NCI-H1417 (cell line): ENCODE measurements around the gene FOXK1.
"Not testable (repeated sequence)": the region's sequence is repeated elsewhere in the genome, so short reads cannot be mapped to it uniquely, and the experiment has no call there.

Source experiments
- DNase-seq, 3 experiments: peaks; one replicate each; lab custom pipeline; 2025; lab: John Stamatoyannopoulos, UW

Gene FOXK1

DNA sequence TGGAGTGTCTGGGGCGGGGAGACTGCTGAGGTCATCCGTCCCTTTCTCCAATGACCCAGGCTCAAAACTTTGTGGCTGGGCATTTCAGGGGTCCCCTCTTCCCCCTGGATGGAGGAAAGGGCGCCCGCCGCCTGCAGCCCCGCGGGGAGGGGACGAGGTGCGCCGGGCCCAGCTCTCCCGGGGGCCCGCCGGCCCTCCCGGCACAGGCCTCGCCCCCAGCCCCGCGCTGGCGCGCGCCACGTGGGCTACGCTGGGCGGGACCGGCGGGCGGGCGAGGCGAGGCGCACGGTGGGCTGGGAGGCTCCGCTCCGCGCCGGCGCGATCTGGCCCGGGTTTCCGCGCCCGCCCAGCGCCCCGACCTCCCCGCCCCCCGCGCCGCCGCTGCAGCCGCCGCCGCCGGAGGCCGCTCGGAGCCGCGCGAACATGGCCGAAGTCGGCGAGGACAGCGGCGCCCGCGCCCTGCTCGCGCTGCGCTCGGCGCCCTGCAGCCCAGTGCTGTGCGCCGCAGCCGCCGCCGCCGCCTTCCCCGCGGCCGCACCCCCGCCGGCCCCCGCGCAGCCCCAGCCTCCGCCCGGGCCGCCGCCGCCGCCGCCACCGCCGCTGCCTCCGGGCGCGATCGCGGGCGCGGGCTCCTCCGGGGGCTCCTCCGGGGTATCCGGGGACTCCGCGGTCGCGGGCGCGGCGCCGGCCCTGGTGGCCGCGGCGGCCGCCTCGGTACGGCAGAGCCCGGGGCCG lies at the start of gene FOXK1:
Gene FOXK1 (plus strand): TSS at position 410 of the 735 bp plus-strand sequence. CDS start 14 bp downstream, at position 424.
- DNase-seq = peak; percentile 78 to 89 (median 85)

GRCh38 chr7:4633012-4633411 lies 49.1 kb upstream of the FOXK1 start:
- peak in 1 of 3 experiments; percentile 34 for DNase-seq

DNA sequence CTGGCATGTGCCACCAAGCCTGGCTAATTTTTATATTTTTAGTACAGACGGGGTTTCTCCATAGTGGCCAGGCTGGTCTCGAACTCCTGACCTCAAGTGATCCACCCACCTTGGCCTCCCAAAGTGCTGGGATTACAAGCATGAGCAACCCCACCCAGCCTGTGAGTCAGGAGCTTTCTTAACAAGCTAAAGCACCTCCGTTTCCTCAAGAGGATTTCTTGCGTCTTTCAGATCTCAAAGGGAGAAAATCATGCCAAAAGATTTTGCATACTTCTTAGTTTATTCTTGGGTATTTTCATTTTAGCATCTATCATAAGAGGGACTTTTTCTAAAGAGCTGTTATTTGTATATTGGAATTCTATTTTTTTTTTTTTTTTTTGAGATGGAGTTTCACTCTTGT lies 47.9 kb upstream of the FOXK1 start:
- DNase-seq = no peak

- no peak for DNase-seq
These were observed 43.1 kb upstream of the FOXK1 start for GRCh38 chr7:4638781-4639575.

DNA sequence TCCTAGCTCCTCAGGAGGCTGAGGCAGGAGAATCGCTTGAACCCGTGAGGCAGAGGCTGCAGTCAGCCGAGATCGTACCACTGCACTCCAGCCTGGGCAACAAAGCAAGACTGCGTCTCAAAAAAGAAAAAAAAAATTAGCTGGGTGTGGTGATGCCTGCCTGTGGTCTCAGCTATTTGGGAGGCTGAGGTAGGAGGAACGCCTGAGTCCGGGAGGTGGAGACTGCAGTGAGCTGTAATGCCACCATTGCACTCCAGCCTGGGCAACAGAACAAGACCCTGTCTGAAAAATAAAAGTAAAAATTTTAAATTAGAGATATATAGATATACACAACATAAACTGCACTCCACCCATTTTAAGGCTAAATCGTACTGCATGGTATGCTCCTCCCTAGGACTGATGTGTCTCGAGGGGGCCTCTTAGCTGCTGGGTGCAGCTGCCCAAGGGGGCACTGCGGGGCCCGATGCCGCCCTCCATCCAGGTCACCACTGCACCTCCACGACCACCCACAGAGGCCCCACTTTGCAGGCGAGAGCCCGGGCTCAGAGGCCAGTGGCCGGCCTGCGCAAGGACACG lies 40.9 kb upstream of the FOXK1 start:
- no peak for DNase-seq

DNA sequence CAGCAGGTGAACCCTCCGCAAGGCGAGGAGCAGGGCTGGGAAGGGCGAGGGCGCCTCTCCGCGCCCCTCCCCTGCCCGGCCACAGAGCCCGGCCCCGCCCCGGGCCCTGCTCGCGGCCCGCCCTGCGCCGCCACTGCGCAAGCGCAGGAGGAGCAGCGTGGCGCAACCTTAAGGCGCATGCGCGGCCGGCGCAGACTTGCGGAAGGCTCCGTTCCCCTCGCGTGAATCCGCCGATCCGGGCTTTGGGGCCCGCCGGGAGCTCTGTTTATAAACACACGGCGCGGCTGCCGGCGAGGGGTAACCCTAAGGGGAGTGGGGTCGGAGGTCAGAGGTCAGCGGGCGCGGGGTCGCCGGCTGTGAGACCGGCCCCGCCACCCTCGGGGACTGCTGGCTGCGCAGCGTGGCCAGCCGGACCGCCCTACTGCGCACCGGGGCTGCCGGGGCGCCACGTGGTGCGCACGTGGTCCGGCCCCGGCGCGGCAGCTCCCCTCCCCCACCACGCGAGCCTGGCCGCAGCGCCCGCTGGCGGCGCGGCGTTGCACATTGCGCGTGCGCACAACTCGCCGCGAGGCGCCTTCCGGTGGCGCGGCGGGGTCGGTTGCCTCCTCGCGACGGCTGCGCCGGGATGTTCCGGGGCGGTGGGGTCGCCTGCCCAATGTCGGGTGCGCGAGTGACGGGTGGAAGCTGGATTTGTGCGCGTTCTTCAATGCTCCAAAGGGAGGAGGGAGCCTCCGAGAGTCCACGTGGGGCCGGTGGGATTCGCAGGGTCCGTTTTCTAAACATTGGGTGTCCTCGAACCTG lies 40.2 kb upstream of the FOXK1 start:
- peak; percentile 98 to 99 (median 98) for DNase-seq

GRCh38 chr7:4642468-4643203 lies 39.5 kb upstream of the FOXK1 start:
- peak in 1 of 3 experiments; percentile 75 for DNase-seq

GRCh38 chr7:4643204-4643471 lies 39.0 kb upstream of the FOXK1 start:
- DNase-seq = not testable (repeated sequence)

DNA sequence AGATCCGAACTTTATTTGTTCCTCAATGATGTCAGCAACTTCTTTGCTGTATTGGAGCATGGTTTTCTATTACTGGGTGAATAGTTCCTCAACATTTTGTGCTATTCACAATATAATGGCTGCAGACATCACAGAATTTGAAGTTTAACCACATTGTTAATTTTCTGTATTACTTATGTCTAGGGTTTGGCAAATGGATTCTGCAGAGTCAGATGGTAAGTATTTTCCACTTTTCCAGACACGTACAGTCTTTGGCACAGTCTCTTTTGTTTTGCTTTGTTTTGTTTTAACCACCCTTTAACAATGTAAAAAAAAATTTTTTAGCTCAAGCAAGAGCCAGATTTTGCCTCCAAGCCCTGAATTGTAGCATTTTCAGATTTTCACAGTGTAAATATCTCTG lies 36.8 kb upstream of the FOXK1 start:
- DNase-seq = no peak

GRCh38 chr7:4648111-4648510 lies 34.0 kb upstream of the FOXK1 start:
- no peak for DNase-seq

DNA sequence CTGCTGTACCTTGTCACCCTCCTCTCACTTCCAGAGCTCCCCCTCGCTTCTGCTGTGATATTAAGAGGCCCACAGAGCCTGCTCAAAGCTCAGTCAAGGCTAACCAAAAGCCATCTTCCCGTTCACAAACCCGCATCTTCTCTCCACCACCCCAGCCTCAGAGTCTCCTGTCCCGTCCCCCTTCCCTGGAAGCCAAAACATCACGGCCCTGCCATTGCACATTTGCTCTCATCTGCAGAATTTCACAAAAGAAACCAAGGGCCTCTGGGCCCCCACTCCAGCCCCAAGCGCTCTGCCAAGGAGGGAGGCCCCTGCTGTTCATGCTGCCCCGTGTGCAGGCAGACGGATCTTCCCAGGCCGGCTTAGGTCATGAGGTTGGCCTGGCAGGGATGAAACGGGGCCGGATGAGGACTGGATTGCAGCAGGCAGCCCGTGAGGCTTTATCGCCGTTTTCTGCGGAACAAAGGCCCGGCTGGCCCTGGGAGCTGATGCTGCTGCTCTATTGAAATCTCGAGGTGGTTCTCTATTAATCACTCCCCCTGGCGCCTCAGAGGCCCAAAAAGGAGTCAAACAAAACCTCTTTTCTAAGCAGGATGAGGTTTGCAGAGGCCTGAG lies 31.6 kb upstream of the FOXK1 start:
- DNase-seq = no peak

DNA sequence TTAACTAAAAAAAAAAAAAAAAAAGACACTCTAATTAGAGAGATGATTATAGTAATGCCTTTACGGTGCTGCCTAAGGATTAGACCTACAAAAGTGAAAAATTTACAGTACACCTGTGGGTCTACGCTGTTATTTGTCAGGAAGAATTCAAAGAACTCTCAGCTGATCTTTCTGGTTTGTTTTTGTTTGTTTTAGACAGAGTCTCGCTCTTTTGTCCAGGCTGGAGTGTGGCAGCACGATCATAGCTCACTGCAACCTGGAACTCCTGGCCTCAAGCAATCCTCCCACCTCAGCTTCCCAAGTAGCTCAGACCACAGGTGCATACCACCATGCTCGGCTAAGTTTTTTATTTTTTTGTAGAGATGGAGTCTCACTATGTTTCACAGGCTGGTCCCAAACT lies 28.3 kb upstream of the FOXK1 start:
- no peak for DNase-seq

GRCh38 chr7:4655311-4655710 lies 26.8 kb upstream of the FOXK1 start:
- DNase-seq = no peak

GRCh38 chr7:4655896-4656295 lies 26.2 kb upstream of the FOXK1 start:
- peak in 1 of 3 experiments; percentile 8 for DNase-seq

DNA sequence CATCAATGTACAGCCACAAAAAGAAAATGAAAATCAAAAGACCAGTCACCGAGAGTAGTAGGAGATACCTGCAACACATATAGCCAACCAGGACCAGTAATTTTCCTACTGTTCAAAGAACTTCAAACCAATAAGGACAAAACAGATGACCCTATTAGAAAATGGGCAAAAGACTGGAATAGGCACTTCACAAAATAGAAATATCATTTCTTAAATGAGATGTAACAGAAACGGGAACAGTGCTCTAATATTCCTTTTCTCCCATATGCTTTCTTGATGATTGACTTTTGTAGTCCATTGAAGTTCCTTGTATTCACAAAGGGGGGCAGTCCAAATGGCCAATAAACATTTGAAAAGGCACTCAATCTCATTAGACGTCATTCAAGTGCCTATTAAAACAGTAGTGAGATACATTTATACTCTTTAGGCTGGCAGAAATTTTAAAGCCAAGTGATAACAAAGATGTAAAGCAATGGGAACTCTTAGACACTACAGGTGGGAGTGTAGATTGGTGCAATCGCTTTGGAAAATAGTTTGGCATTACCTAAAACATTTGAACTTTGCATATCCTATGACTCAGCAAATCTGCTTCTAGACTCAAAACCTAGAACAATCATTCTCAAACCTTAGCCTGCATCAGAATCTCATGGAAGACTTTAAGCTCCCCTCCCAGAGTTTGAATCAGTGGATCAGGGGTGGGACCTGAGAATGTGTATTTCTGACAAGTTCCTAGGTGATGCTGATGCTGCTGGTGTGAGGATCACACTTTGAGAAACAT lies 24.3 kb upstream of the FOXK1 start:
- no peak for DNase-seq

DNA sequence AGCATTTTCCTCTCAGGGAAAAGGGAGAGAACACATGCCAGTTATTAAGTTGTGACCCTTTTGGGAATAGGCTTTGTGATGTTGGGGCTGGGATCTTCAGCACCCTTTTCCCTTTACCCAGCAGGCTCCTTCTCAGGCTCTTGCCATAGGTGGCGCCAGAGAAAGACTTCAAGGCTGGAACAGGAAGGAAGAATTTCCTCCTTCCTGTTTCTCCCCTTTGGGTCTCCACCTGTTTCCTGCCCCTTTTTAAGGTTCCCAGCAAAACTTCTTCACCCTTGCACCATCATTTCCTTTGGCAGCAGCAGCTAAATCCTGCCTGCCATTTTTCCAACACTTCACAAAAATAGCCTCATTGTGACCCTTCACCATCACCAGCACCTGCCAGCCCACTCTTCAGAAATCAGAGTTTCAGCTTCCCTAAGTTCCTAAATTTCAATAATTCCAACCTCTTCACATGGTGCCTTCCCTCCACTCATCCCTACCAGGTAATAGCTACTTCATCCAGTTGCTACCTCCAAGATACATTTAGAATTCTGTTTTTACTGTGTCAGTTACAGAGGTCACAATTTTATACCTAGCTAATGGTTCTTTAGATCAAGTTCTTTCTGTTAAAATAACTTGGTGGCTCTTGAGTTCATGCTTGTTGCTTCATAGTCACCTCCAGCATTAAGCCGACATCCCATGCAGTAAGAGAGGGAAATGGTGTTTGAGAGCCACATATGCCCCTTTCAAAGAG lies 22.4 kb upstream of the FOXK1 start:
- no peak for DNase-seq

DNA sequence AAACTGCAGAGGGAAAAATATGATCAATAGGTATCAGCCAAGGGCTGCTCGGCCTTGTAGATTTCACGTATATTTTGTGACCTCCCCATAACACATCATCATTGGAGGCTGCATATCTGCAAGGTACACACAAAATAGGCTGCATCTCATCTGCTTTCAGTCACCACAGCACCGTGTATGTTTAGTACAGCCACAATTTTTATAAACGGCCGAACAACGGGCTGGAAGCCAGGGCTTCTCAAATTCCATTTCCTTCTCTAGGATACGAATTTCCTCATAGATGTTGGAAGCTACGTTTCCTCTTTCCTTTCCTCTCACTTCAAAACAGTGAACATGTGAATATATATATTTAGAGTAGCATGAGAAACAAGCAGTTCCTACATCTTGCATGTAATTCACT lies 20.2 kb upstream of the FOXK1 start:
- DNase-seq = no peak

DNA sequence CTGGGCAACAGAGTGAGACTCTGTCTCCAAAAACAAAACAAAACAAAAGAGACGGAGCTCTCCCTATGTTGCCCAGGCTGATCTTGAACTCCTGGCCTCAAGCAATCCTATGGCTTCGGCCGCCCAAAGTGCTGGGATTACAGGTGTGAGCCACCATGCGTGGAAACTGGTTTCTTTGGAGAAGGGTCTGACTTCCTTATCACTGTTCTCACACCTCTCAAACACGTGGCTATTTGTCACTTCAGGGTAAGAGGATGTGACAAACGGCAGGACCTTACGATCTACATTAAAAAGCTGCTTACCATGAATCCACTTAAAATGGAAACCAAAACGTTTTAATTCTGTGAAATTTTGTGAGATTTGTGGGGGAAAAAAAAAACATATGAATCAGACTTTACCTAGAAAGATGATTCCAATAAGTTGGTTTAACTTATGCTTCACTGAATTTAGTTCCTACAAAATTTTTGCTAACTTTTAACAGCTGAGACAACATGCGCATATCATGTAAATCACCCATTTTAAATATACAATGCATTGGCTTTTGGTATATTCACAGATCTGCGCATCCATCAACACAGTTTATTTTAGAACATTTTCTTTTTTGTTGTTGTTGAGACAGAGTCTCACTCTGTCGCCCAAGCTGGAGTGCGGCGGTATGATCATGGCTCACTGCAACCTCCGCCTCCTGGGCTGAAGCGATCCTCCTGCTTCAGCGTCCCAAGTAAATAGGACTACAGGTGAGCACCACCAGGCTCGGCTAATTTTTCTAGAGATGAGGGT lies 18.7 kb upstream of the FOXK1 start:
- no peak for DNase-seq

DNA sequence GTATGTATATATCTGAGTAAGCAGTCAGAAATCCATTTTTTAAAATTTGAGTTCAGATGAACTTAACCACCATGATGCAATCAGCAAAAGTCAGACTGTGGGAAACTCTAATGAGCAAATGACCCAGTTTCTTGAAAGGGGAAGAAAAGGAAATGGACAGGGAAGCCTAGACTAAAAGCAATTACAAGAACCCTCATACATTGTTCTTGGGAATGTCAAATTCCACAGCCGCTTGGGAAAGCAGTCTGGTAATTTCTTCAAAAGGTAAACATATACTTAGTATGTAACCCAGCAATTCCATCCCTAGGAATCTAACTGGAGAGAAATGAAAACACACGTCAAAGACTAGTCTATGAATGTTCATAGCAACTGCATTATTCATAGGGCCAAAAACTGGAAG lies 16.4 kb upstream of the FOXK1 start:
- DNase-seq = no peak
